T1000 (cell line): Measurements from ENCODE around the gene DAB2IP.

ENCODE experiments used
- DNase-seq: peaks from one replicate; lab custom pipeline; 2025; ENCODE audit warnings: mixed read lengths; lab: John Stamatoyannopoulos, UW

Gene DAB2IP

DNA sequence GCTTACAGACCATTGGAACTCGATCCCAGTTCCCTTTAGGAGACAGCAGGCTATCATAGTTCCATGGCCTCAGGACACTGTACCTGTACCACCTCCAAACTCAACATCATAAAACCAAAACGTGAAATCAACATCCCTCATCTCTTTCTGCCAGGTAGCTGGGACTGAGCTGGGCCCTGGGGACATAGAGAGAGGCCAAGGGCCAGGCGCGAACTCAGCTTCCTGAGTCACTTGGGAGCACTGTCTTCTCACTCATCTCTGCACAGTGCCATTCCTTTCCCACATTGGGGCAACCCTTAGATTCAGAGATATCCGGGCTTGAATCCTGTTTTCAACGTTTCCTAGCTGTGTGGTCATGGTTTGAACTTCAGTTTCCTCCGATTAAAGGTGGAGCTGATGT lies 12.2 kb downstream of the DAB2IP start:
- no peak for DNase-seq

DNA sequence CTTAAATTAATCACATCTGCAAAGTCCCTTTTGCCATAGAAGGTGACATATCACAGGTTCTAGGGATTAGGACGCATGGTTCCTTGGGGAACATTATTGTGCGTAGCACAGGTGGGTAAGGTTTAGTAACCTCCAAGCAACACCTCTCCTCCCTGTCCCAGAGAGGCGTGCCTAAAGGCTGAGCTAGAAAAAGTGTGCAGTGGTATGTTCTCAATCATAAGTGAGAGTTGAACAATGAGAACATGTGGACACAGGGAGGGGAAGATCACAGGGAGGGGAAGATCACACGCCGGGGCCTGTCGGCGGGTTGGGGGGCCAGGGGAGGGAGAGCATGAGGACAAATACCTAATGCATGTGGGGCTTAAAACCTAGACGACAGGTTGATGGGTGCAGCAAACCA lies 14.9 kb downstream of the DAB2IP start:
- no peak for DNase-seq

DNA sequence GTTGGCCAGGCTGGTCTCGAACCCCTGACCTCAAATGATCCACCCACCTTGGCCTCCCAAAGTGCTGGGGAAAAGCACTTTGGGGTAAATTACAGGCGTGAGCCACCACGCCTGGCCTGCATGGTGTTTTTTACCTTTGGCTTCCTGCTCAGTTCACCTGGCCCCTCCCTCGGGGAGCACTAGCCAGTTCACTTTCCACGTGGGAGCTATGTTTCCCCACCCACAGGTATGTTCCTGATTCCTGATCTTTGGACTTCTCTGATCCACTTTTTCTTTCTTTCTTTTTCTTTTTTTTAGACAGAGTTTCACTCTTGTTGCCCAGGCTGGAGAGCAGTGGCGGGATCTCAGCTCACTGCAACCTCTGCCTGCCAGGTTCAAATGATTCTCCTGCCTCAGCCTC lies 15.8 kb downstream of the DAB2IP start:
- DNase-seq: no peak

DNA sequence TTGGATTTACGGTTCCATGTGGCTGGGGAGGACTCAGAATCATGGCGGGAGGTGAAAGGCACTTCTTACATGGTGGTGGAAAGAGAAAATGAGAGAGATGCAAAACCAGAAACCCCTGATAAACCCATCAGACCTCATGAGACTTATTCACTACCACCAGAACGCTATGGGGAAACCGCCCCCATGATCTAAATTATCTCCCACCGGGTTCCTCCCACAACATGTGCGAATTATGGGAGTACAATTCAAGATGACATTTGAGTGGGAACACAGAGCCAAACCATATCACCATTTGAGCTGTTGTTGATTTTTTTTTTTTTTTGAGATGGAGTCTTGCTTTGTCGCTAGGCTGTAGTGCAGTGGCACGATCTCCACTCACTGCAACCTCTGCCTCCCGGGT lies 16.5 kb downstream of the DAB2IP start:
- DNase-seq: no peak

DNA sequence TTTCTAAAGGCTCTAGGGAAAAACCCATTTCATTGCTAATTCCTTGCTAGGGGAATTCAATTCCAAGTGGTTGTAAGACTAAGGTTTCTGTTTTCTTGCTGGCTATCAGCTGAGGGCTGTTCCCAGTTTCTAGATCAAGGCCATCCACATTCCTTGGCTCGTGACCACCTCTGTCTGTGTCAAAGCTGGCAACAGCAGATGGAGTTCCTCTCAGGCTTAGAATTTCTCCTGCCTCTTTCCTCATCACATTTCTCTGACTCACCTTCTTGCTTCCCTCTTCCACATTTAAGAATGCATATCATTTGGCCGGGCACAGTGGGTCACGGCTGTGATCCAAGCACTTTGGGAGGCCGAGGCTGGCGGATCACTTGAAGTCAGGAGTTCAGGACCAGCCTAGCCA lies 19.0 kb downstream of the DAB2IP start:
- DNase-seq: no peak

DNA sequence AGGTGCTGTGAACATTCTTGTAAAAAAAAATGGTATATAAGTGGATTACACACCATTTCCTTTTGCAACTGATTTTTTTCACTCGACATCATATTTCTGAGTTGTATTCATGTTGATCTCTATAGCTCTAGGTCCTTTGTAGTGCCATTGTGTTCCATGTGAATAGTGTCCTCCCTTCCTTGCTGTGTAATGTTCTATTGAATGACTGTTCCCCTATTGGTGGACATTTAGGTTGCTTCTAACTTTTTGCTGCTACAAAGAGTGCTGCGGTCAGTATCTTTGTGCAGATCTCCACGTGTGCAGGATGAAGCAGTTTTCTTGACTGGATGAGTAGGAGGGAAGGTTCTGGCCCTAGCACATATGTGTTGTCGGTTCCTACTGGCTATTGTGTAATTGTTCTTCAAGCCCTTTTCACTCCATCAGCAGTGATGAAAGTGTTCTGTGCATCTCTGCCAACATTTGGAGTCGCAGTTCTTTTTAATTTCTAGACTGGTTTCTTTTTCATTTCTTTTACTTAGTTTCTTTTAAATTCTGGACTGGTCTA lies 20.2 kb downstream of the DAB2IP start:
- no peak for DNase-seq

DNA sequence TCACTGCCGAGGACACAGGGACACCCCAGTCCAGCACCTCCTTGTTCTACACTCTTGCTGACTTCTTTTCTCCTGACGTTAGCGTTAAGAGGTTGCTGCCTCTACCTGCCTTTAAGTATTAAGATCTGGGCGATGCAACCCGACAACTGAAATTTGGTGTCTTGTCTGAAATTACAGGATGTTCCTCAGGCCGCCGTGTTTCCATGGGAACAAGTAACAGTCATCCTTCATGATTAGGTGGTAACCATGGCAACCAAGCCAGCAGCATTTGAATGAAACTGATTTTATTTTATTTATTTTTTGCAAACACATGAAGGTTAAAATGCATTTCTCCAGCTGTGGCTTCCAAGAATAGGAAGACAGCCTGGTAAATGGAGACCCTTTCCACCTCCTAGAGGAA lies 20.8 kb downstream of the DAB2IP start:
- no peak for DNase-seq

DNA sequence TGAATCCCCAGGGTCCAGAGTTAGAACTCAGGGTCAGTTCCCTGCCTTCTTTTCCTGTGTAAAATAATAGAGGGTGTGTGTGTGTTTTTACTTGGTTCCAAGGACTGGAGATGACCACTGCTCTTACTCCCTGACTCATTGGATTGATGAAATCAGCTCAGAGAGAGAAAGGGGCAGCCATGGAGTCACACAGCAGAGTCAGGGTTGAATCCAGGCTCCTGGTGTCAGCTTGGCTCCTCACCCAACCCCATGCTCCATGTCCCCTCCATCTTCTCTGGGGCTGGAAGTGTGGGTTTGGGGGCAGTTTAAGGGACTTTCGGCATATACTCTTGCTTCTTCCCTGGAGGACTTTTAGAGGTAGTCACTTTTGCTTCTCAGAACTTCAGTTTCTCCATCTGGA lies 21.6 kb downstream of the DAB2IP start:
- DNase-seq: no peak

DNA sequence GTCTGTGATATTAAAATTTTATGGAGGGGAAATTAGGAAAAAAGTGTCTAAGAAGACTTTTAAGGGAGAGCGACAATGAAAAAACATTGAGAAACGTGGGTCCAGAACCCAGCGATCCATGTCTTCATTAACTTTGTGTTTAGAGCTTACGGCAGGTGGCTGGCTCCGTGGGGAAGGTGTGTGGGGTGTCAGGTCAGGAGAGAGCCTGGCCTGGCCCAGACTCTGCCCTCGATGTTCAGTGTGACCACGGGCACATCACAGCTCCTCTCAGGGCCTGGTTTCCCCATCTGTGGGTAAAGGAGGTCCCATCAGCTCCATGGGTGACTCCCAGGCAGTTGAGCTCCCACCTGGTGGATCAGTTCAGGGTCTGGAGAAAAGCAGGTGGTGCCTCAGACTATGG lies 22.1 kb downstream of the DAB2IP start:
- DNase-seq: no peak

DNA sequence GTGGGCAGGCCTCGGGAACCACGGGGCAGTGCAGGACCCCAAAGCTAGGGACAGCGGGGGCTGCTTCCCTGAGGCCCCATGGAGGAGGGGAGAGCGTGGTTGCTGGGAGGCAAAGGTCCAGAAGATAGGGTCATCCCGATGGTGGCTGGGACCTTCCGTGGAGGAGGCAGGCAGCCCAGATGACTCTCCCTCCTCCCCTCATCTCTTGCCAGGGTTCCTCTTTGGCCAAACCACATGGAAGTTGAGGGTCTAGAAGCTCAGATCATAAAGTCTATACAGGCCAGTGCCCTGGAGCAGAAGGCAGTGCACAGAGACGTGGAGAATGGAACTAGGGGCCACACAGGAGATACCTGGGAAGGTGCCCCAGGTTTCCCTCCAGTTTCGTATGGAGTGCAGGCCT lies 22.6 kb downstream of the DAB2IP start:
- no peak for DNase-seq

DNA sequence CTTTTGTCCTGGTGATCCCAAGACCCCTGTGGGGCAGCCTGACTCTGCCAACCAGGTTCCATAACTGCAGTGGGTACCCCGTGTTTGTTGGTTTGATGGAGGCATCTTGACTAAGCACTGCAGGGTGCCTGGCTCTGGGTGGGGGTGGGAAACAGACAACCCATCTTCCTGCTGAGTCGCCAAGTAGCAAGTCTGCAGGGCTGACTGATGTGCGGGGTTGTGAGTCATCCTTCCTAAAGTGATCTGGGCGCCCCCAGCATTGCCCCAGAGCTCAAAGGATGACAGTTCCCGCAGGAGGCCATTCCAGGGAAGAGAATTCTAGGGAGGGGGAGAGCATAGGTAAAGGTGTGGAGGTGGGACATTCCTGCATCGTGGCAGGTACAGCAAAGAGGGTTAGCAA lies 23.5 kb downstream of the DAB2IP start:
- no peak for DNase-seq

DNA sequence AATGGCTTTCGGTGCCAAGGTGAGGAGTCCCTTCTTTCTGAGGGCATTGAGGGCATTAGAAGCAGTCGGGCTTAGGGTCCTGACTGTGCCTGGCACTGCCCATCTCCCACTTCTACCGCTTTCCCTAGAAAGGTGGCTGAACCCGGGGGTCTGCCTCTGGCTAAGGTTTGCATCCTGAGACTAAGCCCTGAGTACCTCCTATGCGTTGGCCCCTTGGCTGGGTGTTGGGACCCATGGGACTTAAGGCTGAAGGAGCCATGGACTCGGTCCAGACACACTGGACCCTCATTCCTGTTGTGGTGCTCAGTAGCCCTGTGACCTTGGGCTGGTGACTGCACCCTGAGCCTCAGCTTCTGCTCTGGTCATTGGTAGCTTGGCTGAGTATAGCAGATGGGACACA lies 23.9 kb downstream of the DAB2IP start:
- no peak for DNase-seq

DNA sequence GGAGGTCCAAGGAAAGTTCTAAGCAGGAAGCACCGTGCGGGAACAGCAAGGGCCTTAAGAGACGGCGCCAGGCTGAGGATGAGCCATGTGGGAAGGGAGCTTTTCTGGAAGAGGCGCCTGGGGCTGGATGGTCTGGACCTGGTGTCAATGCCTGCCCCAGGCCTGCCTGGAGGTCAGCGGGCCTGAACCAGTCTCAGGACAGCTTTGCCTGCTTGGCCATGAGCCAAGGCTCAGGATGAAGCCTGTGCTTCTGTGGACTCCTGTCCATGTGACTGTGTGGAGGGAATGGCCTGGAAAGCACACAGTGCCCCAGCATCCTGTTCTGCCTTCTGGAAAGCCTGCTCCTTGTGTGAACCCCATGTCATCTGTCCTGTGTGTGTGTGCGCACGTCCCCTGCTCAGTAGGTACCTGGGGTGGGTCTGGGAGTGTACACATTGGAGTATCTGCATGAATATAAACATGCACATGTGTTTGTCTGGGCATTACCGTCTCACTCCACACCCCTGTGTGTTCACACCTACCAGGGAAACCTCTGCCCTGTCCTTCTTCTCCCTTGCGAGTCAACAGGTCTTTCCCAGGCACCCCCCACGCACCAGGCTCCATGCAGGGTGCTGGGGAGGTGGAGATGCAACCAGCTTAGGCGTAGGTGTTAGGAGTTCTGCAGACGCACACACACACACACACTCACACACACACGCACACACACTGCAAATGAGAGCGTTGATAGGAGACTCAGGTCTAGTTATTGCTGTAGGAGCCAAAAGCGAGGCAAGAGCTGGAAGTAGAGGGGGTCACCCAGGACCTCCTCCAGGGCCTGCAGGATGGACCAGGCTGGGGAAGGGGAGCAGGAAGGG lies 24.8 kb downstream of the DAB2IP start:
- no peak for DNase-seq

DNA sequence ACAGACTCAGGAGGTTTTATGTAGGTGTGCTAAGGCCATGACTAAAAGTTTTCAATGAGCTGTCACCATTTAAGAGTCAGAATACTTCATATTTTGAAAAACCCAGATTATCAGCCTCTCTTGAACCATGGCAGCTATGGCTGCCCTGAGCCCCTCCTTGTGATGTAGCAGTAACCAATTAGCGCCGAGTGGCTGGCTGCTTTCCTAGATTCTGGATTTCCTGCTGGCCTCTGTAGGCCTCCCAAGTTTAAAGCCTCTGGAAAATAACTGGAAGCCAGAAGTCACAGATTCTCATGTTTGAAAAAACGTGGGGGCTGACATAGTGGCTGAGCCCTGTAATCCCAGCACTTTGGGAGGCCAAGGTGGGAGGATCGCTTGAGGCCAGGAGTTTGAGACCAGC lies 25.5 kb downstream of the DAB2IP start:
- no peak for DNase-seq

DNA sequence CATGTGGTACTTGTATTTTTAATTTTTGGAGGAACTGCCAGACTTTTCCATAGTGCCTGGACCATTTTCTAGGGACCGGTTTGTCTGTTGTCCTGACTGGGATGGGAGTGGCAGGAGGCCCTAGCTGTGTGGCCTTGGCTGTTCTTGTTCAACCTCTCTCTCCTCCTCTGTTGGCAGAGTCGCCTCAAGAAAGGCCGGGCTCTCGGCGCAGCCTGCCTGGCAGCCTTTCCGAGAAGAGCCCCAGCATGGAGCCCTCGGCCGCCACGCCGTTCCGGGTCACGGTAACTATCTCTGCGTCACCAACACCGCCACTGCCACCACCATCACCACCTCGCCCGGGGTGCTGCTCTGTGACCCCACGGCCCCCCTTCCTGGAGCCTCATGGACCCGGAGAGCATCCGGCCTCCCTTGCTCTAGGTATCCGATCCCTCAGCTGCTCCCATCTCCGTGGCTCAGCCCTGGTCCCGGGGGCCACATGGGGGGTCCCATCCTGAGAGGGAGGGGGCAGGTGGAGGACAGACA lies 27.1 kb downstream of the DAB2IP start:
- DNase-seq: no peak

DNA sequence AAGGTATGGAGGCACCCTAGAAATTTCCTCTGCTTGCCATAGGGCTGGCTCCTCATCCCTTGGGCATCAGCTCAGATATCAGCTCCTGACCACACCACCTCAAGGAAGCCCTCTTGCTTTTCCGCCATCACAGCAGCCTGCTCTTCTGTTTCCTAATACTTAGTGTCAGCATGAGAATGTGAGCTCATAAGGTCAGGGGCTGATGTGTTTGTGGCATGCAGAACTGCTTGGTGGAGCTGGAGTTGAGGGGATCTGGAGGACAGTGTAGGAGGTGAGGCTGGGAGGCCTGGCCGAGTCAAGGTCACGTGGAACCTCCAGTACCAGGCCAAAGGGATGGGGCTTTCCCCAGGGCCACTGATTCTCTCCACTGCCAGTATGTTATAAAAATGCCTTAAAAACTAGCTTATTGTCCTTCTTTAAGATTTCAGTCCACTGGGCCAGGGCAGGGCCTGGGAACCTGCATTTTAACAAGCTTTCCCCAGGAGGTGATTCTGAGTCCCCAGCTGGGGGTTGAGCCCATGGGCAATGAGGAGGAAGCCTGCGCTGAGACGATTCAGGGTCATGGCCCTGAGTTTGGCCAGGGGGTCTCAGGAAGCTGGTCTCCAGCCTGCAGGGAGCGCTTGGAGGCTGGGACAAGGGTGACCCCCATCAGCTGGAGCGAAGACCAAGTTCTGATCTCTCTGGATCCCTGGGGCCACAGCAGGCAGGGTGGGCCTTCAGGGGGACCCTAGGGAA lies 28.6 kb downstream of the DAB2IP start:
- DNase-seq: no peak

DNA sequence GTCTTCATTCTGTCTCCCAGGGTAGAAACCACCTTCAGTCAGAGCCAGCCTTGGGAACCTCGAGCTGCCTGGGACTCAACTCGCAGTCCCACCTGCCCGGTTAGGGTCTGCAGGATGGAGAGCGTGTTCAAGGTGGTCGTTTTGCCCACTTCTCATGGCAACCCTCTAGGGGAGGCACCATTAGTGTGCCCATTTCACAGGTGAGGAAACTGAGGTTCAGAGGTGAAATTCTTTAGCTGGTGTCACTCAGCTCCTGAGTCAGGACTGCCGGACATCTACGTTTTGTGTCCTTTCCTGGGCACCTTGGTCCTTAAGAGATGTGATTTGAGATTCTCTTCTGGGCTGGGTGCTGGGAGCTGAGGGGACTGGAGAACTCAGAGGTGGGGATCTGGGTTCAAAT lies 30.0 kb downstream of the DAB2IP start:
- no peak for DNase-seq

DNA sequence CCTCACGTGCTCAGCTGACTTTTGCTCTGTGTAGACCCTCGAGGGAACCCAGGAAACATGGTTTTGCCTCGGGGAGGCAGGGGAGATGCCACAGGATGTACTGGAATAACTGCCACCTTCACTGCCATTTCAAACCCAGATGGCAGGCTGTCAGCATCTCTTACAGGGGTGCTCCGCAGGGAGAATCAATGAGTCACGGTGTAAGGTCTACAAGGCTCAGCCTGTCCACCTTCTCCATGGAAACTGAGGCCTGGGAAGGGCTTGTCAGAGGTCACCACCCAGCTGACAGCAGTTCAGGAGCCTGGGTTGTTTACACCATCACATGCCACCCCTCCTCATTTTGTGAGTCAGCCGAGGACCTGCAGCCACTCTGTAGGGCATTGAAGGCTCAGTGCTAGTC lies 30.8 kb downstream of the DAB2IP start:
- no peak for DNase-seq

DNA sequence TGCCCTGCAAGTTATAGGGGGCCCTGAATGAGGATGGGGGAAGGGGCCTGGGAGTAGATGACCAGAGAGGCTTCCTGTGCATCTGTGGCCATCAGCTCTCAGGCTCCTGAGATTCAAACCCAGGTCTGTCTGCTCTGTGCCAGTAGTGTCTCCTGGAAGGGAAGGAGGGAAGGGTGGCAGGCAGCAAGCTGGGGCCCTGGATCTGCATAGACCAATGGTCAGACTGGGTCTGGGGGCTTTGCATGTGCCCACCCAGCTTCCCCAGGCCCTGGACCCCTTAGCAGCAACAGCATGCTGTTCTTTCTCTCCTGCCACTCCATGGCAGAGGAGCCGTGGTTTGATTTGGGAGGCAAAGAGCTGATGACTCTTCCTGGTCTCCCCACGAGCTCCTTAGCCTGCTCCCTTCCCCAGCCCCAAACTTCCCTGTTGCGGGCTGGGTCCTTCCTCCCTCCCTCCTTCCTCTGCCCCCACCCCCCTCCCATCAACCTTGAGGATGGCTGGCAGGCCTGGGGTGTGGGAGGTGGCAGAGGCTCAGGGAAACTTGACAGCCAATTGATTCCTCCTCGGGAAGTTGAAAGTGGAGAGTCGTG lies 31.6 kb downstream of the DAB2IP start:
- no peak for DNase-seq

DNA sequence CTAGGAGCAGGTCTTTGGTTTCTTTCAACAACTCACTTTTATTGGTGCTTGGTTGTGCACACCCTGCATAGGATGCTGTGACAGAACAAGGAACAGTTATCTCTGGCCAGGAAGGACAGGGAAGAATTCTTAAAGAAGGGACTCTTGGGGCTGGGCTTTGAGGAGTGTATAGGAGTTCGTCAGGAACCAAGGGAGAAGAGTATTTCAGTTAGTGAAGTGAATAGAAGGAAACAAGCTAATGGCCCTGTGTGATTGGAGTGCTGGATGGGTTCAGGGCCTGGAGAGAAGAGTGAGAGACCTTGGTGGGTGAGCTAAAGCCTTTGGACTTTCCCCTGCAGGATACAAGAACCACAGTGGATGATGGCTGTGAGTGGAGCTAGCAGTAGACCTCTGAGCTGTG lies 32.2 kb downstream of the DAB2IP start:
- no peak for DNase-seq

DNA sequence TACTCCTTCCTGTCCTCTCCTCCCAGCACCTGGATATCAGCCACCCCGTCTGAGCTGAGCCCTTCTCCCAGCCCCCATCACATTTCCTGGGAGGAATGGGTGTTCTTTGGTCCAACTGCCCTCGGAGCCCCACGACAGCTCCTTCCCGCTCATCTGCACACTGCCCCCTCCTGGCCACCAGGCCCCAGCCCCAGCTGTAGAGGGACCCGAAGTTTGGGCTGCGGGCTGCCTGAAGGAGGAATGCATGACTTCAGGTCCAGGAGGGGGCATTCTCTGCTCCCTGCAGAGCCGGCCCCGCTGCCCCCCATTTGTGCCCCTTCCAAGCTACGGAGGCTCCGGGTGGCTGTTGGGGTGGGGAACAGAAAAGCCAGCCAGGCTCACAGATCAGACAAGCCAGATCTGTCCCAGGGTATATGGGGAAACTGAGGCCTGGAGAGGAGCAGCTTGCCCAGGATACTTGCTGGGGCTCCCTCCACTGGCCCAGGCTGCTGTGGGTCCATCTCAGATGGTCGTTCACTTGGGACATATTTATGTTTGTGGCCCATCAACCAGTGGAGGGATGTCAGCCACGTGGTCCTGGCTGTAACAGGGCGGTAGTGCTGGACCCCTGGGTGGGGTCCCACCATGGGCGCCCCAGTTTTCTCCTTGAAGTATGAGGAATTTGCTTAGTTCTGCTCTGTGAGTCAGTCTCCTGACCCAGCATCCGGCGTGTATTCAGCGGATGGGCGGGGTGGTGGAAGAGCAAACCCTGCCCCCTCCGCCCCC lies 33.1 kb downstream of the DAB2IP start:
- DNase-seq: no peak
